Measurements from ENCODE around the gene GPATCH1.

The GPATCH1 gene

GRCh38 chr19:33096005-33096404 is 15.0 kb downstream of the GPATCH1 start:
- Histone ChIP-seq H3K4me2 (ENCODE audit: low read depth, low read length, poor library complexity, severe bottlenecking) (no peak overlapping the region), H3K9me2 (replicated peaks; ENCODE audit: low read depth, low read length) (no peaks in the 10 kb centered on the region), H3K79me2 (ENCODE audit: insufficient read depth, low read length) (no peaks in the 10 kb centered on the region), H3K27me3 (ENCODE audit: insufficient read depth, low read length, poor library complexity, severe bottlenecking) (no peaks in the 10 kb centered on the region), H3F3A (ENCODE audit: low read depth) (no peaks in the 10 kb centered on the region), H2AFZ (ENCODE audit: low read length) (no peak overlapping the region), H3K4me3 (ENCODE audit: low read length, poor library complexity, severe bottlenecking) (no peak overlapping the region), H3K4me1 (ENCODE audit: insufficient read depth, low read length, poor library complexity, severe bottlenecking) (no peaks in the 10 kb centered on the region), H3K36me3 (ENCODE audit: insufficient read depth, low read length) (peaks cover 42% of the 10 kb centered on the region; the same call in 1 of the 2 replicates), H4K20me1 (ENCODE audit: insufficient read depth, low read length, poor library complexity, severe bottlenecking) (no peaks in the 10 kb centered on the region), H3K9ac (ENCODE audit: low read depth, low read length, poor library complexity, severe bottlenecking) (no peak overlapping the region), H3K9me3 (ENCODE audit: insufficient read depth, low read depth, low read length) (no peaks in the 10 kb centered on the region)
- TF ChIP-seq EZH2phosphoT487 (IDR thresholded peaks at IDR 0.05; ENCODE audit: borderline replicate concordance) = no peak
- TF ChIP-seq, protein P1, sequence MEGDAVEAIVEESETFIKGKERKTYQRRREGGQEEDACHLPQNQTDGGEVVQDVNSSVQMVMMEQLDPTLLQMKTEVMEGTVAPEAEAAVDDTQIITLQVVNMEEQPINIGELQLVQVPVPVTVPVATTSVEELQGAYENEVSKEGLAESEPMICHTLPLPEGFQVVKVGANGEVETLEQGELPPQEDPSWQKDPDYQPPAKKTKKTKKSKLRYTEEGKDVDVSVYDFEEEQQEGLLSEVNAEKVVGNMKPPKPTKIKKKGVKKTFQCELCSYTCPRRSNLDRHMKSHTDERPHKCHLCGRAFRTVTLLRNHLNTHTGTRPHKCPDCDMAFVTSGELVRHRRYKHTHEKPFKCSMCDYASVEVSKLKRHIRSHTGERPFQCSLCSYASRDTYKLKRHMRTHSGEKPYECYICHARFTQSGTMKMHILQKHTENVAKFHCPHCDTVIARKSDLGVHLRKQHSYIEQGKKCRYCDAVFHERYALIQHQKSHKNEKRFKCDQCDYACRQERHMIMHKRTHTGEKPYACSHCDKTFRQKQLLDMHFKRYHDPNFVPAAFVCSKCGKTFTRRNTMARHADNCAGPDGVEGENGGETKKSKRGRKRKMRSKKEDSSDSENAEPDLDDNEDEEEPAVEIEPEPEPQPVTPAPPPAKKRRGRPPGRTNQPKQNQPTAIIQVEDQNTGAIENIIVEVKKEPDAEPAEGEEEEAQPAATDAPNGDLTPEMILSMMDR (conservative IDR thresholded peaks at IDR 0.05; ENCODE audit: low read length) = no peak

DNA sequence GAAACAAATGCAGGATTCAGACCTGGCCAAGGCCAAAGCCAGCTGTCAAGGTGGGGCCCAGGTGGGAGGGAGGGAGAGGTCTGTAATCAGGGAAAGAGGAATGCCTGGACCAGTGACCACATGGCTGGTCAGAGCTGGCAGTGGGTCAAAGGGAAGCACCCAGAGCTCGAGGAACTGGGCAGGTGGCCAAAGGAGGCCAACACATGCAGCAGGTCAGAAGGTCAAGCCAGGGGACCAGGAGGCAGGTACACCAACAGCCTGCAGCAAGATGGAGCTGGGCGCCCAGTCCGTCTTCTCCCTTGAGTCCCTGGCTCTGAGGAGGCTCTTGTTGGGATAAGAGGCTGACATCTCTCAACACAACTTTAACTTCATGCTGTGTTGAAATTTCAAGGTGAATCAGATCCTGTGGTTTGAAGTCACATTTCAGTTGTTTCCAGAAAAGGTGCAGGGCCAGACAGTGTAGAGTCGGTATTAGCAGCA is 17.1 kb downstream of the GPATCH1 start:
- Histone ChIP-seq H3K4me1 (ENCODE audit: insufficient read depth, low read length, poor library complexity, severe bottlenecking) (no peaks in the 10 kb centered on the region), H3K27me3 (ENCODE audit: insufficient read depth, low read length, poor library complexity, severe bottlenecking) (no peaks in the 10 kb centered on the region), H3K79me2 (ENCODE audit: insufficient read depth, low read length) (no peaks in the 10 kb centered on the region), H3K9ac (ENCODE audit: low read depth, low read length, poor library complexity, severe bottlenecking) (no peak overlapping the region), H3K9me2 (replicated peaks; ENCODE audit: low read depth, low read length) (no peaks in the 10 kb centered on the region), H3K4me2 (ENCODE audit: low read depth, low read length, poor library complexity, severe bottlenecking) (no peak overlapping the region), H4K20me1 (ENCODE audit: insufficient read depth, low read length, poor library complexity, severe bottlenecking) (no peaks in the 10 kb centered on the region), H3F3A (ENCODE audit: low read depth) (no peaks in the 10 kb centered on the region), H3K4me3 (ENCODE audit: low read length, poor library complexity, severe bottlenecking) (no peak overlapping the region), H2AFZ (ENCODE audit: low read length) (no peak overlapping the region), H3K36me3 (ENCODE audit: insufficient read depth, low read length) (peaks cover 46% of the 10 kb centered on the region; the same call in 1 of the 2 replicates), H3K9me3 (ENCODE audit: insufficient read depth, low read depth, low read length) (no peaks in the 10 kb centered on the region)
- TF ChIP-seq, protein P1 (conservative IDR thresholded peaks at IDR 0.05; ENCODE audit: low read length) = no peak
- no peak for TF ChIP-seq EZH2phosphoT487 (IDR thresholded peaks at IDR 0.05; ENCODE audit: borderline replicate concordance)

- TF ChIP-seq, protein P1 (conservative IDR thresholded peaks at IDR 0.05; ENCODE audit: low read length) = no peak
- no peak for TF ChIP-seq EZH2phosphoT487 (IDR thresholded peaks at IDR 0.05; ENCODE audit: borderline replicate concordance)
These were observed 20.1 kb downstream of the GPATCH1 start for GRCh38 chr19:33100894-33101644.

More at GRCh38 chr19:33100894-33101644, 20.1 kb downstream of the GPATCH1 start:
- H3K79me2 ChIP-seq (ENCODE audit: insufficient read depth, low read length) = no peaks in the 10 kb centered on the region
- no peaks in the 10 kb centered on the region for H3K4me1 ChIP-seq (ENCODE audit: insufficient read depth, low read length, poor library complexity, severe bottlenecking)
- no peak overlapping the region for H3K4me2 ChIP-seq (ENCODE audit: low read depth, low read length, poor library complexity, severe bottlenecking)
- no peak overlapping the region for H3K4me3 ChIP-seq (ENCODE audit: low read length, poor library complexity, severe bottlenecking)
- H2AFZ ChIP-seq (ENCODE audit: low read length) = no peak overlapping the region
- H3K9me3 ChIP-seq (ENCODE audit: insufficient read depth, low read depth, low read length) = no peaks in the 10 kb centered on the region
- H3K36me3 ChIP-seq (ENCODE audit: insufficient read depth, low read length) = peaks cover 27% of the 10 kb centered on the region; the same call in 1 of the 2 replicates
- no peaks in the 10 kb centered on the region for H4K20me1 ChIP-seq (ENCODE audit: insufficient read depth, low read length, poor library complexity, severe bottlenecking)
- H3K27me3 ChIP-seq (ENCODE audit: insufficient read depth, low read length, poor library complexity, severe bottlenecking) = no peaks in the 10 kb centered on the region
- no peak overlapping the region for H3K9ac ChIP-seq (ENCODE audit: low read depth, low read length, poor library complexity, severe bottlenecking)
- no peaks in the 10 kb centered on the region for H3K9me2 ChIP-seq (replicated peaks; ENCODE audit: low read depth, low read length)
- H3F3A ChIP-seq (ENCODE audit: low read depth) = no peaks in the 10 kb centered on the region

Measured in Loucy (cell line).